ENCODE data around the gene GNB1L. TPM values are rescaled to one million over a fixed set of nuclear protein-coding genes. Genes with fewer than 3 reads are reported as not detected.

Gene GNB1L
- total and polyA plus RNA-seq, 10 of the 15 experiments (the other 5 are each of a cell fraction or from before 2014, with no cell fraction given) = 0.21 to 19.4 (median 6.8) TPM

DNA sequence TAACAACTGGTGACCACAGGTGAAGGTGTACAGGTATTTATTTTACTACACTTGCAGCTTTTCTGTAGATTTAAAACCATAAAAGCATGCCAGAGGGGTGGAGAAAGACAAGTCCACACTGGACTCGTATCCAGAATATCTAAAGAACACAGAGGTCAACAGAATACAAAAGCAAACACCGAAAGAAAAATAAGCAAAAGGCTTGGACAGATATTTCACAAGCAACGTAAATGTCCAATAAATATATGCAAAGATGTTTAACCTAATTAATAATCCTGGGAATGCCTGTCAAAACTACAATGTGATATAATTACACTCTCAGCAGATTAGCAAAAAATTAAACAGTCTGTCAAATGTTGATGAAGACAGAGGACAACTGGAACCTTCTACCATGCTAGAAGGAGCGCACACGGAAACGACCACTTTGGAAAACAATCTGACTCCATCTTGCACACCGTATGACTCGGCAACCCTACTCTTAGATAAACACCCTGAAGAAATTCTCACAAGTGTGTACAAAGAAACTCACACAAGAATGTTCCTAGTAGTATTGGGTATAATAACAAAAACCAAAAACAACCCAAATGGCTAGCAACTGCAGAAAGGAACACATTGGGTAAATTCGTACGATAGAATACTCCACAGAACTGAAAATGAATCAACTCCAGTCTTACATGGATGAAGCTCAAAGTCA lies 27.2 kb downstream of the GNB1L start (continued):
- TF ChIP-seq ATF3 (IDR thresholded peaks at IDR 0.05; ENCODE audit: borderline replicate concordance, extremely low read depth, low read depth, low read length) (no peak), FOXK2 (IDR thresholded peaks at IDR 0.05) (no peak)

DNA sequence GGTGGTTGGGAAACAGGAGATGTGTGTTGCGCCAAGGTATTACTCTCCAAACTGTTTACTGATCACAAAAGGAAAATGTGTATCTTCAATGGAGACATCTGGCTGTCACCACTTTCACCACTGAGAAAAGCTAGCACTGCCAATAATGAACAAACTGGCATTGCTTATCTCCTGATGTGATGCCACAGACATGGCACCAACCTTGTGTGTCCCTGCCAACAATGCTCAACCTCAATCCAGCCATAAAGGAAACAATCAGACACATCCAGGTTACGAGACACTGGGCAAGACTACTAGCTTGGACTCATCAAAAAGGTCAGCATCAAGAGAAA lies 28.1 kb downstream of the GNB1L start:
- DNase-seq (ENCODE audit: low read depth, low spot score) (no peak), ATAC-seq (no peak), FAIRE-seq (no peak)
- no TSS peak for BruUV-seq (replicated peaks)
- in situ Hi-C loops (cut with MboI) (no loop called here), intact Hi-C loops (cut with micrococcal nuclease; ENCODE audit: unreplicated experiment) (no loop called here)
- no peak overlapping the region for H3K27ac ChIP-seq (ENCODE audit: control insufficient read depth, insufficient read depth)
- H3K27me3 ChIP-seq (replicated peaks in 1 of 2; ENCODE audit: control insufficient read depth in 2 of 2, insufficient read depth in 2 of 2, low read length in 1 of 2) = no peaks in the 10 kb centered on the region
- no peak overlapping the region for H3K4me2 ChIP-seq (ENCODE audit: control insufficient read depth, insufficient read depth)
- no peak for TF ChIP-seq HDAC2 (IDR thresholded peaks at IDR 0.05)
- no peak for TF ChIP-seq SRF (IDR thresholded peaks at IDR 0.05; ENCODE audit: low read depth in 2 of 2, low read length in 2 of 2)
- TF ChIP-seq SMARCA5 (IDR thresholded peaks at IDR 0.05) = no peak
- no peak for TF ChIP-seq IKZF2 (IDR thresholded peaks at IDR 0.05)
- no peak for TF ChIP-seq SREBF1 (IDR thresholded peaks at IDR 0.05; ENCODE audit: low read length)
- TF ChIP-seq, protein P1, sequence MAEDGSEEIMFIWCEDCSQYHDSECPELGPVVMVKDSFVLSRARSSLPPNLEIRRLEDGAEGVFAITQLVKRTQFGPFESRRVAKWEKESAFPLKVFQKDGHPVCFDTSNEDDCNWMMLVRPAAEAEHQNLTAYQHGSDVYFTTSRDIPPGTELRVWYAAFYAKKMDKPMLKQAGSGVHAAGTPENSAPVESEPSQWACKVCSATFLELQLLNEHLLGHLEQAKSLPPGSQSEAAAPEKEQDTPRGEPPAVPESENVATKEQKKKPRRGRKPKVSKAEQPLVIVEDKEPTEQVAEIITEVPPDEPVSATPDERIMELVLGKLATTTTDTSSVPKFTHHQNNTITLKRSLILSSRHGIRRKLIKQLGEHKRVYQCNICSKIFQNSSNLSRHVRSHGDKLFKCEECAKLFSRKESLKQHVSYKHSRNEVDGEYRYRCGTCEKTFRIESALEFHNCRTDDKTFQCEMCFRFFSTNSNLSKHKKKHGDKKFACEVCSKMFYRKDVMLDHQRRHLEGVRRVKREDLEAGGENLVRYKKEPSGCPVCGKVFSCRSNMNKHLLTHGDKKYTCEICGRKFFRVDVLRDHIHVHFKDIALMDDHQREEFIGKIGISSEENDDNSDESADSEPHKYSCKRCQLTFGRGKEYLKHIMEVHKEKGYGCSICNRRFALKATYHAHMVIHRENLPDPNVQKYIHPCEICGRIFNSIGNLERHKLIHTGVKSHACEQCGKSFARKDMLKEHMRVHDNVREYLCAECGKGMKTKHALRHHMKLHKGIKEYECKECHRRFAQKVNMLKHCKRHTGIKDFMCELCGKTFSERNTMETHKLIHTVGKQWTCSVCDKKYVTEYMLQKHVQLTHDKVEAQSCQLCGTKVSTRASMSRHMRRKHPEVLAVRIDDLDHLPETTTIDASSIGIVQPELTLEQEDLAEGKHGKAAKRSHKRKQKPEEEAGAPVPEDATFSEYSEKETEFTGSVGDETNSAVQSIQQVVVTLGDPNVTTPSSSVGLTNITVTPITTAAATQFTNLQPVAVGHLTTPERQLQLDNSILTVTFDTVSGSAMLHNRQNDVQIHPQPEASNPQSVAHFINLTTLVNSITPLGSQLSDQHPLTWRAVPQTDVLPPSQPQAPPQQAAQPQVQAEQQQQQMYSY (CRISPR knock-in tag; IDR thresholded peaks at IDR 0.05) = no peak
- no peak for TF ChIP-seq ATF7 (IDR thresholded peaks at IDR 0.05; ENCODE audit: low read depth)
- no peak for TF ChIP-seq NRF1 (conservative IDR thresholded peaks at IDR 0.05; ENCODE audit: low read depth, low read length)
- TF ChIP-seq RAD51 (IDR thresholded peaks at IDR 0.05) = no peak
- TF ChIP-seq, protein P2, sequence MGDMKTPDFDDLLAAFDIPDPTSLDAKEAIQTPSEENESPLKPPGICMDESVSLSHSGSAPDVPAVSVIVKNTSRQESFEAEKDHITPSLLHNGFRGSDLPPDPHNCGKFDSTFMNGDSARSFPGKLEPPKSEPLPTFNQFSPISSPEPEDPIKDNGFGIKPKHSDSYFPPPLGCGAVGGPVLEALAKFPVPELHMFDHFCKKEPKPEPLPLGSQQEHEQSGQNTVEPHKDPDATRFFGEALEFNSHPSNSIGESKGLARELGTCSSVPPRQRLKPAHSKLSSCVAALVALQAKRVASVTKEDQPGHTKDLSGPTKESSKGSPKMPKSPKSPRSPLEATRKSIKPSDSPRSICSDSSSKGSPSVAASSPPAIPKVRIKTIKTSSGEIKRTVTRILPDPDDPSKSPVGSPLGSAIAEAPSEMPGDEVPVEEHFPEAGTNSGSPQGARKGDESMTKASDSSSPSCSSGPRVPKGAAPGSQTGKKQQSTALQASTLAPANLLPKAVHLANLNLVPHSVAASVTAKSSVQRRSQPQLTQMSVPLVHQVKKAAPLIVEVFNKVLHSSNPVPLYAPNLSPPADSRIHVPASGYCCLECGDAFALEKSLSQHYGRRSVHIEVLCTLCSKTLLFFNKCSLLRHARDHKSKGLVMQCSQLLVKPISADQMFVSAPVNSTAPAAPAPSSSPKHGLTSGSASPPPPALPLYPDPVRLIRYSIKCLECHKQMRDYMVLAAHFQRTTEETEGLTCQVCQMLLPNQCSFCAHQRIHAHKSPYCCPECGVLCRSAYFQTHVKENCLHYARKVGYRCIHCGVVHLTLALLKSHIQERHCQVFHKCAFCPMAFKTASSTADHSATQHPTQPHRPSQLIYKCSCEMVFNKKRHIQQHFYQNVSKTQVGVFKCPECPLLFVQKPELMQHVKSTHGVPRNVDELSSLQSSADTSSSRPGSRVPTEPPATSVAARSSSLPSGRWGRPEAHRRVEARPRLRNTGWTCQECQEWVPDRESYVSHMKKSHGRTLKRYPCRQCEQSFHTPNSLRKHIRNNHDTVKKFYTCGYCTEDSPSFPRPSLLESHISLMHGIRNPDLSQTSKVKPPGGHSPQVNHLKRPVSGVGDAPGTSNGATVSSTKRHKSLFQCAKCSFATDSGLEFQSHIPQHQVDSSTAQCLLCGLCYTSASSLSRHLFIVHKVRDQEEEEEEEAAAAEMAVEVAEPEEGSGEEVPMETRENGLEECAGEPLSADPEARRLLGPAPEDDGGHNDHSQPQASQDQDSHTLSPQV (IDR thresholded peaks at IDR 0.05) = no peak
- TF ChIP-seq MYB (IDR thresholded peaks at IDR 0.05; ENCODE audit: borderline replicate concordance, low read depth, low read length) = no peak
- TF ChIP-seq SIX5 (IDR thresholded peaks at IDR 0.05; ENCODE audit: low read depth, low read length, severe bottlenecking) = no peak
- TF ChIP-seq NR2C2 (IDR thresholded peaks at IDR 0.05; ENCODE audit: borderline replicate concordance, control insufficient read depth, insufficient read length, low read depth) = no peak
- no peak for TF ChIP-seq ZSCAN29 (IDR thresholded peaks at IDR 0.05)
- H3K4me3 ChIP-seq = no peak overlapping the region
- H2AFZ ChIP-seq (ENCODE audit: control insufficient read depth, low read depth, low read length) = no peak overlapping the region
- CTCF ChIA-PET = no interaction called here
- H4K20me1 ChIP-seq (ENCODE audit: control insufficient read depth, insufficient read depth) = no peaks in the 10 kb centered on the region
- no peaks in the 10 kb centered on the region for H3K9me3 ChIP-seq (replicated peaks; ENCODE audit: control insufficient read depth, insufficient read depth, low read length)
- RAD21 ChIA-PET (ENCODE audit: unreplicated experiment) = no interaction called here
- no peaks in the 10 kb centered on the region for H3K36me3 ChIP-seq (ENCODE audit: control insufficient read depth in 2 of 2, insufficient read depth in 2 of 2, low read length in 1 of 2)
- H3K4me1 ChIP-seq (ENCODE audit: control insufficient read depth, insufficient read depth, low read length) = no peaks in the 10 kb centered on the region
- SMC1A ChIA-PET (ENCODE audit: uncharacterized antibody, unreplicated experiment) = interaction anchor here (1.0 kb wide), 1 partner anchor 53 kb away, joined by 3 read pairs; no protein-coding TSS in a partner anchor
- POLR2A ChIA-PET = no interaction called here
- WGBS (ENCODE audit: insufficient coverage, insufficient replicate concordance, low lambda C conversion rate, missing lambda C conversion rate) = 91% methylated on average over 2 of the region's 2 CpGs
- H3K9ac ChIP-seq (ENCODE audit: control insufficient read depth, insufficient read depth, low read length) = no peak overlapping the region
- no peaks in the 10 kb centered on the region for H3K79me2 ChIP-seq (ENCODE audit: control insufficient read depth, insufficient read depth, low read length)

Measured in GM12878 (cell line).